A549 (cell line): ENCODE measurements around the gene ZGLP1. TPM values are rescaled to one million over a fixed set of nuclear protein-coding genes. Genes with fewer than 3 reads are reported as not detected.

Experiments used
- ATAC-seq, 2 experiments: fragments of 200-7000 bp in 1 of 2; fragments of >200 bp in 1 of 2; cut with Nextera tagmentation in 1 of 2; cut with Tn5 transposase in 1 of 2; 3 replicates each; pipeline versions ENCODE4 v1.8.0 to v1.9.1; 2018 to 2020; ENCODE audit warnings: mild to moderate bottlenecking in 1 of 2, moderate library complexity in 1 of 2
- CTCF ChIA-PET: fragments of 300-600 bp; sonication (Branson Sonifier 250); formaldehyde crosslinking; extraction: SDS; loops from one replicate; lab custom pipeline; 2021; ENCODE audit warnings: antibody characterized with exemption, inconsistent platforms; lab: Yijun Ruan, JAX
- POLR2A ChIA-PET: fragments of 350-600 bp; formaldehyde crosslinking; extraction: SDS; loops from one replicate; lab custom pipeline; 2021; ENCODE audit warnings: antibody characterized with exemption, inconsistent platforms; lab: Yijun Ruan, JAX
- DNase-seq, 2 experiments: peaks; one replicate each; pipeline versions ENCODE4 v3.0.0 to v3.0.0-alpha.2; 2011 to 2016; ENCODE audit warnings: low read depth in 1 of 2, low spot score in 1 of 2
- FAIRE-seq: peaks from 2 replicates; lab custom pipeline; 2011; peaks lifted over from hg19 to GRCh38; lab: Jason Lieb, UNC
- H3K27ac ChIP-seq, 2 experiments: fragments of >200 bp; sonication (Bioruptor Twin); formaldehyde crosslinking; 3 replicates each; pipeline ENCODE4 v1.5.1; 2016 to 2017
- H3K4me1 ChIP-seq: fragments of >200 bp; sonication (Bioruptor Twin); formaldehyde crosslinking; 3 replicates; pipeline ENCODE4 v1.6.1; 2016
- H3K4me2 ChIP-seq: fragments of >200 bp; sonication (Bioruptor Twin); formaldehyde crosslinking; 3 replicates; pipeline ENCODE4 v1.6.1; 2016
- H3K4me3 ChIP-seq: fragments of >200 bp; sonication (Bioruptor Twin); formaldehyde crosslinking; 3 replicates; pipeline ENCODE4 v1.5.1; 2016
- H3K9me3 ChIP-seq: fragments of >200 bp; sonication (Bioruptor Twin); formaldehyde crosslinking; 3 replicates; pipeline ENCODE4 v1.6.1; 2016
- BHLHE40 ChIP-seq: IDR thresholded peaks from 2 replicates; pipeline ENCODE4 v1.6.1; 2012; ENCODE audit warnings: low read depth, low read length, inconsistent platforms
- CBX8 ChIP-seq: fragments of 200-600 bp; sonication (generic); IDR thresholded peaks from 2 replicates; pipeline ENCODE4 v1.6.1; 2016
- CEBPB ChIP-seq, 2 experiments: fragments of >200 bp in 1 of 2; sonication (Bioruptor Twin) in 1 of 2; formaldehyde crosslinking in 1 of 2; IDR thresholded peaks; 2 replicates each; pipeline ENCODE4 v1.6.1; 2012 to 2016
- CHD4 ChIP-seq: fragments of 200-600 bp; sonication (generic); IDR thresholded peaks from 2 replicates; pipeline ENCODE4 v1.6.1; 2016; ENCODE audit warnings: antibody characterized with exemption, mild to moderate bottlenecking, borderline replicate concordance
- E2F6 ChIP-seq: IDR thresholded peaks from 2 replicates; pipeline ENCODE4 v1.6.1; 2012; ENCODE audit warnings: low read depth, borderline replicate concordance
- EP300 ChIP-seq, 2 experiments: fragments of >200 bp; sonication (Bioruptor Twin); formaldehyde crosslinking; IDR thresholded peaks; 2 replicates in 1 of 2; 3 replicates in 1 of 2; pipeline ENCODE4 v1.6.1; 2016 to 2017
- HOXB13 ChIP-seq: fragments of 250-450 bp; sonication (Bioruptor Pico); IDR thresholded peaks from 2 replicates; pipeline ENCODE4 v1.5.0; 2020; ENCODE audit warnings: low read depth, mild to moderate bottlenecking, moderate library complexity
- JUNB ChIP-seq: fragments of >200 bp; sonication (Bioruptor Twin); formaldehyde crosslinking; IDR thresholded peaks from 2 replicates; pipeline ENCODE4 v1.6.1; 2016
- KDM1A ChIP-seq: fragments of 200-600 bp; sonication (generic); IDR thresholded peaks from 2 replicates; pipeline ENCODE4 v1.6.1; 2016; ENCODE audit warnings: low read depth, mild to moderate bottlenecking
- MAZ ChIP-seq: fragments of 150-350 bp; IDR thresholded peaks from 2 replicates; pipeline ENCODE4 v1.6.1; 2014; ENCODE audit warnings: antibody characterized with exemption, low read depth, low read length, borderline replicate concordance
- MYC ChIP-seq: IDR thresholded peaks from 2 replicates; pipeline ENCODE4 v1.6.1; 2012; ENCODE audit warnings: mild to moderate bottlenecking, inconsistent platforms, low read length, improper control_type of control experiment, borderline replicate concordance
- NPAS2 ChIP-seq: fragments of 250-450 bp; sonication (Bioruptor Pico); IDR thresholded peaks from 2 replicates; pipeline ENCODE4 v1.8.0; 2022; ENCODE audit warnings: mild to moderate bottlenecking, moderate library complexity, borderline replicate concordance
- RARB ChIP-seq: fragments of 250-450 bp; sonication (Bioruptor Pico); IDR thresholded peaks from 2 replicates; pipeline ENCODE4 v1.8.0; 2021; ENCODE audit warnings: mild to moderate bottlenecking, moderate library complexity
- RCOR1 ChIP-seq: fragments of 150-350 bp; IDR thresholded peaks from 2 replicates; pipeline ENCODE4 v1.6.1; 2014; ENCODE audit warnings: antibody characterized with exemption, low read length, low read depth
- REST ChIP-seq: fragments of 200-600 bp; sonication (generic); IDR thresholded peaks from 2 replicates; pipeline ENCODE4 v1.6.1; 2016; ENCODE audit warnings: antibody characterized with exemption, mild to moderate bottlenecking, moderate library complexity
- RNF2 ChIP-seq: fragments of 200-600 bp; sonication (generic); IDR thresholded peaks from 2 replicates; pipeline ENCODE4 v1.6.1; 2016; ENCODE audit warnings: low read depth, mild to moderate bottlenecking, antibody characterized with exemption, moderate library complexity, borderline replicate concordance
- TFCP2L1 ChIP-seq: fragments of 250-450 bp; sonication (Bioruptor Pico); IDR thresholded peaks from 2 replicates; pipeline ENCODE4 v1.5.0; 2021; ENCODE audit warnings: mild to moderate bottlenecking
- USF2 ChIP-seq: fragments of 450-650 bp; IDR thresholded peaks from 2 replicates; pipeline ENCODE4 v1.6.1; 2014; ENCODE audit warnings: antibody characterized with exemption
- ZC3H11A ChIP-seq: fragments of 450-650 bp; IDR thresholded peaks from 2 replicates; pipeline ENCODE4 v1.6.1; 2014; ENCODE audit warnings: antibody characterized with exemption, mild to moderate bottlenecking
- ZFP36 ChIP-seq: fragments of 450-650 bp; IDR thresholded peaks from 2 replicates; pipeline ENCODE4 v1.6.1; 2014; ENCODE audit warnings: borderline replicate concordance; ENCODE audit not compliant: partially characterized antibody
- ZNF302 ChIP-seq: fragments of 250-450 bp; sonication (Bioruptor Pico); IDR thresholded peaks from 2 replicates; pipeline ENCODE4 v1.9.0; 2021; ENCODE audit warnings: inconsistent platforms, mild to moderate bottlenecking, moderate library complexity
- WGBS: methylation state at CpG from one replicate; pipeline ENCODE4 v1.1.6; 2017; ENCODE audit errors: missing lambda C conversion rate; 5-methylcytosine and 5-hydroxymethylcytosine counted together
- polyA plus RNA-seq, 4 experiments: library from polyadenylated mRNA; depleted of rRNA in 3 of 4; stranded (reverse); fragments of >200 nt; fragmentation: RNase III in 1 of 4; extraction: RNeasy Plus Mini Kit Qiagen cat#74134 plus additional on column Dnase treatment in 1 of 4; gene quantifications; 2 replicates in 3 of 4; 3 replicates in 1 of 4; pipeline ENCODE4 v1.2.3, GENCODE V29; 2011 to 2017
- TF ChIP-seq, protein P1 (sequence below): fragments of >200 bp; sonication (Bioruptor Twin); formaldehyde crosslinking; IDR thresholded peaks from 3 replicates; pipeline ENCODE4 v1.6.1; 2016
- TF ChIP-seq, protein P2 (sequence below): fragments of 250-450 bp; sonication (Bioruptor Pico); IDR thresholded peaks from 2 replicates; pipeline ENCODE4 v1.5.0; 2021; ENCODE audit warnings: mild to moderate bottlenecking, moderate library complexity, borderline replicate concordance
- TF ChIP-seq, protein P3 (sequence below): IDR thresholded peaks from 2 replicates; pipeline ENCODE4 v1.6.1; 2012

Gene ZGLP1
- polyA plus RNA-seq, 2 of the 4 experiments (the other 2 are of a cell fraction) = 0.84 to 1.9 TPM

DNA sequence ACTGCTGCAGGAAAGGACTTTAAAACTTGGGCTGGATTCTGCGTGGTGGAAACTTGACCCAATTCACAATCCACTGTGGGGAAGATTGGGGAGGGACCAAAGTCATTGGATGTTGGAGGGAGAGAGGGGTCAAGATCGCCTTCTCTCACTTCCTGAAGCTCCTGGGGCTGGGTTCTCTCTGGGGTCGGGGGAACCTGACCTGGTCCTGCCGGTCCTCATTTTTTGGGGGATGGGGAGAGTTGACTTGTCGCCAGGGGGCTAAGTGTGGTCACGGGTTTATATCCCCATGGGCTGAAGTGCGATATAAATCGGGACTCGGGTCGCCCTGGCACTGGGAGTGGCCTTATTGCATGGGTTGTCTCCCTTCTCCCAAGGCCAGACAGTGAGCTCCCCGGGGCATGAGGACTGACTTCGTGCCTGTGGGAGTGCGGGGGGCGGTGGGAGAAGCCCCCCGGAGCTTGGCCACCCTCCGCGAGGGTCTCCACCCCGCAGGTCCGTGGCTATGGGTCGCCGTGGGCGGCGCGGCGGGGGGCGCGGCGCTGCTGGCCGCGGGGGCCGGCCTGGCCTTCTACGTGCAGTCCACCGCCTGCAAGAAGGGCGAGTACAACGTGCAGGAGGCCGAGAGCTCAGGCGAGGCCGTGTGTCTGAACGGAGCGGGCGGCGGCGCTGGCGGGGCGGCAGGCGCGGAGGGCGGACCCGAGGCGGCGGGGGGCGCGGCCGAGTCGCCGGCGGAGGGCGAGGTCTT lies 13.6 kb downstream of the ZGLP1 start:
- Histone ChIP-seq H3K9me3 (no peaks in the 10 kb centered on the region), H3K4me1 (peaks cover 6% of the 10 kb centered on the region), H3K4me3 (peak overlapping the region; percentile 47), H3K27ac (peak overlapping the region; percentile 47 to 50; a peak in 5 of 6 replicates), H3K4me2 (peak overlapping the region; percentile 77)
- no peak for ATAC-seq
- 79% methylated on average over 27 of the region's 58 CpGs for WGBS
- ChIA-PET POLR2A (no interaction called here), CTCF (interaction anchor here (1.4 to 1.6 kb wide), 2 partner anchors 12 to 27 kb away, joined by 3 to 5 read pairs; no protein-coding TSS in a partner anchor)
- DNase-seq = no peak
- TF ChIP-seq JUNB (no peak), ZFP36 (no peak), TFCP2L1 (CRISPR knock-in tag) (no peak), MYC (no peak), CBX8 (no peak), USF2 (no peak), RNF2 (no peak), BHLHE40 (no peak), ZC3H11A (no peak), EP300 (IDR thresholded peaks at IDR 0.05) (no peak), HOXB13 (CRISPR knock-in tag) (no peak), RARB (CRISPR knock-in tag) (no peak), NPAS2 (no peak), CHD4 (no peak), CEBPB (IDR thresholded peaks at IDR 0.05) (no peak), RCOR1 (no peak), KDM1A (no peak), ZNF302 (CRISPR knock-in tag) (no peak)
- TF ChIP-seq, protein P1, sequence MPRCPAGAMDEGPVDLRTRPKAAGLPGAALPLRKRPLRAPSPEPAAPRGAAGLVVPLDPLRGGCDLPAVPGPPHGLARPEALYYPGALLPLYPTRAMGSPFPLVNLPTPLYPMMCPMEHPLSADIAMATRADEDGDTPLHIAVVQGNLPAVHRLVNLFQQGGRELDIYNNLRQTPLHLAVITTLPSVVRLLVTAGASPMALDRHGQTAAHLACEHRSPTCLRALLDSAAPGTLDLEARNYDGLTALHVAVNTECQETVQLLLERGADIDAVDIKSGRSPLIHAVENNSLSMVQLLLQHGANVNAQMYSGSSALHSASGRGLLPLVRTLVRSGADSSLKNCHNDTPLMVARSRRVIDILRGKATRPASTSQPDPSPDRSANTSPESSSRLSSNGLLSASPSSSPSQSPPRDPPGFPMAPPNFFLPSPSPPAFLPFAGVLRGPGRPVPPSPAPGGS = no peak
- TF ChIP-seq, protein P2, sequence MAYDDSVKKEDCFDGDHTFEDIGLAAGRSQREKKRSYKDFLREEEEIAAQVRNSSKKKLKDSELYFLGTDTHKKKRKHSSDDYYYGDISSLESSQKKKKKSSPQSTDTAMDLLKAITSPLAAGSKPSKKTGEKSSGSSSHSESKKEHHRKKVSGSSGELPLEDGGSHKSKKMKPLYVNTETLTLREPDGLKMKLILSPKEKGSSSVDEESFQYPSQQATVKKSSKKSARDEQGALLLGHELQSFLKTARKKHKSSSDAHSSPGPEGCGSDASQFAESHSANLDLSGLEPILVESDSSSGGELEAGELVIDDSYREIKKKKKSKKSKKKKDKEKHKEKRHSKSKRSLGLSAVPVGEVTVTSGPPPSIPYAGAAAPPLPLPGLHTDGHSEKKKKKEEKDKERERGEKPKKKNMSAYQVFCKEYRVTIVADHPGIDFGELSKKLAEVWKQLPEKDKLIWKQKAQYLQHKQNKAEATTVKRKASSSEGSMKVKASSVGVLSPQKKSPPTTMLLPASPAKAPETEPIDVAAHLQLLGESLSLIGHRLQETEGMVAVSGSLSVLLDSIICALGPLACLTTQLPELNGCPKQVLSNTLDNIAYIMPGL = no peak
- FAIRE-seq = no peak

- FAIRE-seq = no peak
- TF ChIP-seq MAZ = no peak
- no peak for TF ChIP-seq REST
- TF ChIP-seq E2F6 = peak; percentile 18; the same call in 1 of the 2 replicates
- TF ChIP-seq, protein P3, sequence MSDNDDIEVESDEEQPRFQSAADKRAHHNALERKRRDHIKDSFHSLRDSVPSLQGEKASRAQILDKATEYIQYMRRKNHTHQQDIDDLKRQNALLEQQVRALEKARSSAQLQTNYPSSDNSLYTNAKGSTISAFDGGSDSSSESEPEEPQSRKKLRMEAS = peak; percentile 58
- TF ChIP-seq, all 56 proteins: peak for 2
- 13% methylated on average over 10 of the region's 48 CpGs for WGBS
- Histone ChIP-seq H3K4me1 (peaks cover 12% of the 10 kb centered on the region), H3K9me3 (no peaks in the 10 kb centered on the region), H3K4me3 (peak overlapping the region; percentile 47), H3K27ac (peak overlapping the region; percentile 47 to 50; a peak in 5 of 6 replicates), H3K4me2 (peak overlapping the region; percentile 77)
- ChIA-PET POLR2A (no interaction called here), CTCF (interaction anchor here (1.4 to 1.6 kb wide), 2 partner anchors 13 to 26 kb away, joined by 3 to 5 read pairs; no protein-coding TSS in a partner anchor)
- DNase-seq = peak in 1 of 2 experiments; percentile 61
- peak; percentile 52 to 58 for ATAC-seq
Observed at GRCh38 chr19:10295305-10295846, 14.2 kb downstream of the ZGLP1 start.
